Endothelial cell of umbilical vein (primary cell): ENCODE results near the gene UNC93B1. TPM values are rescaled to one million over a fixed set of nuclear protein-coding genes. Genes with fewer than 3 reads are reported as not detected.
A peak's percentile ranks its signal among the peaks of the same experiment; 100 is the strongest.

Experiments used
- Bru-seq: library from RNA; stranded (reverse); fragments of 400-500 nt; gene quantifications from one replicate; lab custom pipeline; 2021; lab: Mats Ljungman, UMichigan
- BruChase-seq, 2 experiments: library from RNA; stranded (reverse); fragments of 400-500 nt; gene quantifications; one replicate each; lab custom pipeline; 2021; lab: Mats Ljungman, UMichigan
- BruUV-seq: library from RNA; stranded (reverse); fragments of 400-500 nt; replicated peaks from 2 replicates; lab custom pipeline; 2021; lab: Mats Ljungman, UMichigan
- CTCF ChIA-PET: fragments of 300-600, 350-600 bp; sonication (Branson Sonifier 250); formaldehyde crosslinking; loops from one replicate; lab custom pipeline; 2021; ENCODE audit warnings: antibody characterized with exemption, inconsistent platforms; lab: Charles Lee
- POLR2A ChIA-PET: fragments of 300-600, 350-600 bp; sonication (Branson Sonifier 250); formaldehyde crosslinking; loops from one replicate; lab custom pipeline; 2021; ENCODE audit warnings: antibody characterized with exemption, inconsistent platforms; lab: Charles Lee
- DNase-seq: peaks from one replicate; pipeline ENCODE4 v3.0.0-alpha.2; 2011; ENCODE audit warnings: low read depth, low spot score
- FAIRE-seq: peaks from 2 replicates; lab custom pipeline; 2011; peaks lifted over from hg19 to GRCh38; lab: Jason Lieb, UNC
- H2AFZ ChIP-seq: 2 replicates; pipeline ENCODE4 v1.6.0; 2012; ENCODE audit warnings: low read depth, low read length, control low read depth, inconsistent platforms
- H3K27ac ChIP-seq: 2 replicates; pipeline ENCODE4 v1.5.1; 2011; ENCODE audit warnings: low read depth, mild to moderate bottlenecking, control low read depth, low read length, moderate library complexity; ENCODE audit not compliant: insufficient read depth
- H3K27me3 ChIP-seq, 2 experiments: 2 replicates each; pipeline versions ENCODE4 v1.6.0 to v1.6.1; 2011; ENCODE audit warnings: low read length in 2 of 2, mixed read lengths in 1 of 2; ENCODE audit not compliant: control insufficient read depth in 2 of 2, insufficient read depth in 2 of 2
- H3K36me3 ChIP-seq, 2 experiments: 2 replicates in 1 of 2; 3 replicates in 1 of 2; pipeline ENCODE4 v1.5.1; 2011; ENCODE audit warnings: low read length in 2 of 2, mild to moderate bottlenecking in 1 of 2, moderate library complexity in 1 of 2; ENCODE audit not compliant: control insufficient read depth in 2 of 2, insufficient read depth in 2 of 2; ENCODE audit errors: extremely low read depth in 1 of 2
- H3K4me1 ChIP-seq: 3 replicates; pipeline ENCODE4 v1.5.1; 2011; ENCODE audit warnings: mild to moderate bottlenecking, low read length; ENCODE audit not compliant: control insufficient read depth, insufficient read depth; ENCODE audit errors: extremely low read depth
- H3K4me2 ChIP-seq: 2 replicates; pipeline ENCODE4 v1.6.1; 2011; ENCODE audit warnings: low read length, control low read depth, mixed read lengths; ENCODE audit not compliant: insufficient read depth
- H3K4me3 ChIP-seq, 3 experiments: fragments of 200-600 bp in 1 of 3; sonication (generic), shearing (Covaris generic) in 1 of 3; replicated peaks in 1 of 3; 2 replicates each; pipeline ENCODE4 v1.5.1; 2011 to 2016; ENCODE audit warnings: control low read depth in 3 of 3, low read length in 3 of 3, mild to moderate bottlenecking in 2 of 3, inconsistent platforms in 1 of 3, low read depth in 1 of 3, moderate library complexity in 1 of 3; ENCODE audit not compliant: insufficient read depth in 1 of 3
- H3K79me2 ChIP-seq: 2 replicates; pipeline ENCODE4 v1.6.0; 2012; ENCODE audit warnings: low read length, inconsistent platforms; ENCODE audit not compliant: control insufficient read depth, insufficient read depth
- H3K9ac ChIP-seq: replicated peaks from 2 replicates; pipeline ENCODE3; 2011; ENCODE audit warnings: low read length, control low read depth; ENCODE audit not compliant: insufficient read depth; ENCODE audit errors: extremely low read depth
- H3K9me1 ChIP-seq: replicated peaks from 3 replicates; pipeline ENCODE4 v1.6.0; 2011; ENCODE audit warnings: mild to moderate bottlenecking, low read length; ENCODE audit not compliant: control insufficient read depth, insufficient read depth; ENCODE audit errors: extremely low read depth
- H3K9me3 ChIP-seq: replicated peaks from 2 replicates; pipeline ENCODE4 v1.5.1; 2012; ENCODE audit warnings: low read length, inconsistent platforms; ENCODE audit not compliant: control insufficient read depth, insufficient read depth
- H4K20me1 ChIP-seq: replicated peaks from 2 replicates; pipeline ENCODE3; 2011; ENCODE audit warnings: mild to moderate bottlenecking, low read length; ENCODE audit not compliant: control insufficient read depth, insufficient read depth; ENCODE audit errors: extremely low read depth
- CTCF ChIP-seq, 2 donors: IDR thresholded peaks; 1 replicate in 1 of 2; 2 replicates in 1 of 2; pipeline ENCODE4 v1.5.1; 2011; ENCODE audit warnings: low read length in 2 of 2, mild to moderate bottlenecking in 2 of 2, moderate library complexity in 2 of 2, control low read depth in 1 of 2, inconsistent platforms in 1 of 2, low read depth in 1 of 2; ENCODE audit not compliant: insufficient read depth in 1 of 2; ENCODE audit errors: extremely low read depth in 1 of 2
- EZH2 ChIP-seq: IDR thresholded peaks from 2 replicates; pipeline ENCODE4 v1.6.1; 2012; ENCODE audit warnings: borderline replicate concordance, low read depth, mild to moderate bottlenecking, moderate library complexity, low read length, inconsistent platforms; ENCODE audit not compliant: severe bottlenecking
- FOS ChIP-seq: IDR thresholded peaks from 2 replicates; pipeline ENCODE4 v1.6.1; 2011; ENCODE audit warnings: mild to moderate bottlenecking, low read length, moderate library complexity, borderline replicate concordance; ENCODE audit not compliant: insufficient read depth
- GATA2 ChIP-seq: IDR thresholded peaks from 2 replicates; pipeline ENCODE4 v1.7.0; 2011; ENCODE audit warnings: low read depth, mild to moderate bottlenecking, moderate library complexity, mixed read lengths, low read length; ENCODE audit not compliant: insufficient read length, insufficient read depth
- JUN ChIP-seq: IDR thresholded peaks from 2 replicates; pipeline ENCODE4 v1.6.1; 2011; ENCODE audit warnings: borderline replicate concordance, low read depth; ENCODE audit not compliant: insufficient read length, insufficient read depth
- MAX ChIP-seq: IDR thresholded peaks from 2 replicates; pipeline ENCODE4 v1.6.1; 2011; ENCODE audit not compliant: insufficient read depth, insufficient read length
- MYC ChIP-seq: IDR thresholded peaks from one replicate; pipeline ENCODE4 v1.6.1; 2011; ENCODE audit warnings: mild to moderate bottlenecking, low read depth, low read length
- POLR2A ChIP-seq: IDR thresholded peaks from 2 replicates; pipeline ENCODE4 v1.6.1; 2012; ENCODE audit warnings: low read depth, mild to moderate bottlenecking, control low read depth, low read length
- POLR2AphosphoS5 ChIP-seq: IDR thresholded peaks from 2 replicates; pipeline ENCODE4 v1.6.1; 2012; ENCODE audit warnings: low read depth, mild to moderate bottlenecking, control low read depth, low read length, moderate library complexity; ENCODE audit not compliant: insufficient read depth
- dilution Hi-C: fragments of 300-500 bp; cut with MboI; formaldehyde crosslinking; loops from one replicate; pipeline ENCODE4 v1.15.0; 2019; ENCODE audit warnings: low sequenced_read_pairs; ENCODE audit not compliant: extremely low pct_ligation_motif_present
- intact Hi-C: fragments of 100-400 bp; cut with micrococcal nuclease; formaldehyde crosslinking; loops from one replicate; pipeline ENCODE4 v1.10.0; 2022
- long read RNA-seq: library from polyadenylated mRNA; stranded (forward); transcript quantifications from one replicate; pipeline ENCODE4 v2.0.0, GENCODE V29; 2021
- polyA minus RNA-seq, 3 experiments: library from RNA; depleted of rRNA, polyadenylated mRNA; stranded (reverse); fragments of >200 nt; gene quantifications; 1 replicate in 1 of 3; 2 replicates in 2 of 3; pipeline ENCODE4 v1.2.3, GENCODE V29; 2011
- polyA plus RNA-seq, 4 experiments: library from polyadenylated mRNA; depleted of rRNA in 3 of 4; stranded (reverse) in 3 of 4; unstranded in 1 of 4; fragments of >200 nt; gene quantifications; 2 replicates each; pipeline versions ENCODE4 v1.2.1 to v1.2.3, GENCODE V29; 2011 to 2012; ENCODE audit warnings: missing spikeins in 1 of 4
- total RNA-seq: library from RNA; stranded (reverse); gene quantifications from 2 replicates; pipeline ENCODE4 v1.2.3, GENCODE V29; 2021

The UNC93B1 gene
- 10.6 and 11.5 TPM in 2 replicates for total RNA-seq
- 18.9 and 22.0 TPM in 2 replicates for polyA plus RNA-seq
- 10.3 and 10.4 TPM in 2 replicates for polyA plus RNA-seq (2011; cell fraction: cytosol; rRNA removed)
- polyA plus RNA-seq (2011; cell fraction: nucleus; rRNA removed), result 24.8 and 26.9 TPM in 2 replicates
- 5.5 and 9.4 TPM in 2 replicates for polyA plus RNA-seq (2012)
- polyA minus RNA-seq, result 13.4 and 14.2 TPM in 2 replicates
- 23.5 TPM for polyA minus RNA-seq (2011; cell fraction: cytosol; rRNA and poly(A)+ RNA removed)
- 5.4 and 6.4 TPM in 2 replicates for polyA minus RNA-seq (2011; cell fraction: nucleus; rRNA and poly(A)+ RNA removed)
- percentile 38 among the genes with signal in this experiment for Bru-seq, nascent RNA
- percentile 40 among the genes with signal in this experiment for BruChase-seq, experiment 1, labeled RNA remaining after a 6-hour chase
- percentile 35 among the genes with signal in this experiment for BruChase-seq, experiment 2, labeled RNA remaining after a 2-hour chase
- long read RNA-seq, transcript UNC93B1-201 (11 exons, 2,316 nt), result major isoform, 24 of 31 reads
- long read RNA-seq, partial matches to known transcripts, result 6 of 31 reads
- long read RNA-seq, other reads (novel, unspliced or antisense), result 1 of 31 reads

GRCh38 chr11:68003846-68004550 lies at the start of gene UNC93B1:
TSS of gene UNC93B1 (minus strand) at chr11:68004097. CDS start at chr11:68004043, 54 bp downstream.
- no peaks in the 10 kb centered on the region for H4K20me1 ChIP-seq
- H3K27me3 ChIP-seq, result no peaks in the 10 kb centered on the region
- H3K4me1 ChIP-seq, result peaks cover 3% of the 10 kb centered on the region
- intact Hi-C loops, result no loop called here
- H3K4me3 ChIP-seq, result peak within 1 kb of the TSS; percentile 17 to 51 (median 50)
- no peak within 1 kb of the TSS for H3K9ac ChIP-seq
- H2AFZ ChIP-seq, result peak within 1 kb of the TSS; percentile 87
- H3K36me3 ChIP-seq, result no peaks in the 10 kb centered on the region
- no peaks in the 10 kb centered on the region for H3K9me1 ChIP-seq
- TF ChIP-seq MAX (peak; percentile 34), MYC (no peak), GATA2 (no peak), CTCF (IDR thresholded peaks at IDR 0.05; ENCODE audit: extremely low read depth in 1 of 2, insufficient read depth in 1 of 2, low read depth in 1 of 2, low read length in 2 of 2) (no peak), FOS (no peak), EZH2 (no peak), POLR2AphosphoS5 (peak; percentile 76), JUN (no peak), POLR2A (peak; percentile 53)
- DNase-seq (peak; percentile 70), FAIRE-seq (peak; percentile 70)
- ChIA-PET CTCF (no interaction called here), POLR2A (no interaction called here)
- H3K9me3 ChIP-seq, result no peaks in the 10 kb centered on the region
- H3K4me2 ChIP-seq, result peak within 1 kb of the TSS; percentile 65
- H3K79me2 ChIP-seq, result no peaks in the 10 kb centered on the region
- dilution Hi-C loops, result no loop called here
- H3K27ac ChIP-seq, result no peak within 1 kb of the TSS
- no TSS peak for BruUV-seq
